ENCODE data around the gene PDE11A.

Gene PDE11A

DNA sequence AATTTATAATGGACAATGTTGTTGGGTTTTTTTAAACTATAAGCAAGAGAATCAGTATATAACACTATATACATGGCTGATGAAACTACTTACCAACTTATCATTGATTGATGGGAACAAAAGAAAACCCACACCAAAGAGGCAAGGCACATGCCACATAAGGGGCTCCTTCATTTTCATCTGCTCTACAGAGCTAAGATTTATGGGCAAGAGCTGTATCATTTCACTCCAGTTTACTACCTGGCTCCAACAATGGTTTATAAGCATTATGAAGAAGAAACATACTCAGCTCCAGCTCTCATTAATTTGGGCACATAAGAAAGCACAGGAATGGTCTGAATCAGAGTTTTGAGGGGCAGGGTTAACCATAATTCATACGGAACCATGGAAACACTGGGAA is 396.8 kb downstream of the PDE11A start:
- TF ChIP-seq POLR2AphosphoS5 (IDR thresholded peaks at IDR 0.05; ENCODE audit: low read depth, low read length), result no peak
- no peak for TF ChIP-seq POLR2A (IDR thresholded peaks at IDR 0.05; ENCODE audit: low read depth, low read length)
- TF ChIP-seq TAF1 (IDR thresholded peaks at IDR 0.05; ENCODE audit: borderline replicate concordance, low read depth, low read length), result no peak
- DNase-seq (ENCODE audit: insufficient read length), result no peak
- no peak for FAIRE-seq

DNA sequence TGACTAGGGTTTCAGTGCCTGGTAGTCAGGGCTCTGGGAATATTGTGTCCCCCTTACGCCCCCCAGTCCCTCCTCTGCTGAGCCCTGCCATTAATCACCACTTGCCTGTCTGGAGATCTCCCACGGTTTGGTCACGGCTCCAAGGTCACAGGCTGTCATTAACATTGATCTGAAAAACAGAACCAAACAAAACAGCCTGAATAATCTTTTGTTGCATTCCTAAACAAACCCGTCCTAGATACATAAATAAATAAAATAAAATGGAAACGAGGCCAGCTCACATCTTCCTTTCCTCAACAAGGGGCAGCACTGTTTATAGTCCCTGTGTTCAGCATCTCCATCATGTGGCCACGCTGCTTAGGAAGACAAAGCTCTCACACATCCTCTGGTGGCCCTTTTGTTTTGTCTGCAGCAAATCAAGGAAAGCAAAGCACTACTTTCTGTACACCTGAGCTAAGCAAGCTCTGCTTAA is 397.2 kb downstream of the PDE11A start:
- FAIRE-seq (no peak), DNase-seq (ENCODE audit: insufficient read length) (no peak)
- no peak for TF ChIP-seq POLR2AphosphoS5 (IDR thresholded peaks at IDR 0.05; ENCODE audit: low read depth, low read length)
- TF ChIP-seq TAF1 (IDR thresholded peaks at IDR 0.05; ENCODE audit: borderline replicate concordance, low read depth, low read length), result no peak

DNA sequence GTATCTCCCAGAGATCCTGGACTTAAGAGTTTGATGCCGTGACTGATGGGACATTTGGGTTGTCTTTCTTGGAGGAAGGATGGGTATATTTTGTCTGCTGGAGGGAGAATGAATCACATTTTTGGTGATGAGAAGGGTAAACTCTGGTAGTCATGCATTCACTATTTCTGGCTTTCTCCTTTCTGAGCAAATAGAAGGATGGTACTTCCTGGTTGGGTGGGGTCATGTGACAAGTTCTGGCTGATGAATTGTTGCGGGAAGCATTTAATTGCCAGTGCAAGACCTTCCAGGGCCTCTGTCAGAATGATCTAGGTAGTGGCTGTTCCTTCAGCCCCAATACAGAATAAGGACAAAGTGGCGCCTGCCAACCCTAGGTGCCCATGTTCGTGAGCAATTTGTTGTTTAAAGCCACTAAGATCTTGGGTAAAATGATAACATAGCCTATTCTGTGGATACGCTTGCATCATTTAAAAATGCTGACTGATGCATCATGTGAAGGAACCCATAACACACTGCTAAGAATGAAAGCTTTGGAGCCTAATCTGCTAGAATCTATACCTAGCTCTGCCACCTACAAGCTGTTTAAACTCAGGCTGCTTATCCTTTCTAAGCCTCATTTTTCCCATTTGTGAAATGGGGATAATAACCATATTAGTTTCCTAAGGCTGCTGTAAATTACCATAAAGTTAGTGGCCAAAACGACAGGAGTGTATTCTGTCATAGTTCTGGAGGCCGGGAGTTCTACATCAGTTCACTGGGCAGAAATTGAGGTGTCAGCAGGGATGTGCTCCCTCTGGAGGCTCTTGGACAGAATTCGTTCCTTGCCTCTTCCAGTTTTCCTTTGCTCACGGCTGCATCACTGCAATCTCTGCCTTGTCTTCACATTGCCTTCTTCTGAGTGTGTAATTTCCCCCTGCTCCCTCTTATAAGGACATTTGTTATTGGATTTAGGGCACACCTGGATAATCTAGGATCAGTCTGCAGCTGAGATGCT is 398.7 kb downstream of the PDE11A start:
- DNase-seq (ENCODE audit: insufficient read length) (no peak), FAIRE-seq (no peak)
- TF ChIP-seq POLR2AphosphoS5 (IDR thresholded peaks at IDR 0.05; ENCODE audit: low read depth, low read length) (no peak), TAF1 (IDR thresholded peaks at IDR 0.05; ENCODE audit: borderline replicate concordance, low read depth, low read length) (no peak)

DNA sequence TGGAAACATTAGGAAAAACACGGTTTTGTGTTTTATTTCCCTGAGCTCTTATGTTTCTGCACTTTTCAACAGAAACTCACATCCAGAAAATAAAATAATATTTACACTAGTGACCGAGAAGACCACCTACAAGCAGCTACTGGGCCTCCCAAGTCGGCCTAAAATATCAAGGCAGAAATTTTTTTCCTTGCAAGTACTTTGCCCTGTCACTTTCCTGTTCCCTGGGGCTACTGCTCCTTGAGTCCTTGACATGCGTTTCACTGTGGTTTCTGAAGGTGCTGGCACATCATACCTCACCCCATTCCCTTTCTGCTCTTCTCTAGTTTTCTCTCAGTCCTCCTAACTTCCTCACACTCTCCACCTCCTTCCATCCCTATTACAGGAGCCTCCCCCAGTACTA is 400.9 kb downstream of the PDE11A start:
- no peak for DNase-seq (ENCODE audit: insufficient read length)
- no peak for FAIRE-seq
- no peak for TF ChIP-seq POLR2AphosphoS5 (IDR thresholded peaks at IDR 0.05; ENCODE audit: low read depth, low read length)
- TF ChIP-seq TAF1 (IDR thresholded peaks at IDR 0.05; ENCODE audit: borderline replicate concordance, low read depth, low read length), result no peak

DNA sequence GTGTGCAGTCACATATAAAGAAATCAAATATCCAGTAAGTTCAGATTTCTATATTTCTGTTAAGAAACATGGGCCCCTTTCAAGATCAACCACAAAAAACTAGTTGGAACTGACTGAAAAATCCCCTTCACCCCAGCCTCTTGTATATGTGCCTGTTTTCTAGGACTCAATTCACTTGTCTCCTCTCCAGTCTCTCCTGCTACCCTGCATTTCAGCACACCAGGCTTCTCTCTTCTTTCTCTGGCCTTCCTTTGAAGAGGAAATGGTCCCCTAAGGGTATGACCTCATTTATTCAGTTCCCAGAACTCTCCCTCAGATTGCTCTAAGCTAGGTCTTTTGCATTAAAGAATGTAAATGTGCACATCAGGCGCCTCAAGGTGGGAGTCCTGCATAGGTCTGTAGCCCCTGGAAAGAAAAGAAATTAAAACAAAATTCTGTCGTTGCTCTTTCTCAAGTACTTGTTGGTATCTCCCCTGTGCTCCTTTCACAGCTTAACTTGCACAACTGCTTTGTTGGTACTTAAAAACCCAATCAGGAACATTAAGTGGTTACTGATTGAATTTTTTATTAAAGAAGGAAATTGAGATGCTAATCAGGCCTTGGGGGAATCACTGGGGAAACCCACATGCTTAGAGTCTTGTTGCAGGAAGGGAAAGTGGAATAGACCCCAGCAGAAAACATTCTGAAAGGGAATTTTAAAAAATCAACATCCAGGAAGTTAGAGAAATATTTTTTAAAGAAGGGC is 401.6 kb downstream of the PDE11A start:
- DNase-seq (ENCODE audit: insufficient read length) (no peak), FAIRE-seq (no peak)
- TF ChIP-seq POLR2A (IDR thresholded peaks at IDR 0.05; ENCODE audit: low read depth, low read length) (no peak), TAF1 (IDR thresholded peaks at IDR 0.05; ENCODE audit: borderline replicate concordance, low read depth, low read length) (no peak), POLR2AphosphoS5 (IDR thresholded peaks at IDR 0.05; ENCODE audit: low read depth, low read length) (no peak)

DNA sequence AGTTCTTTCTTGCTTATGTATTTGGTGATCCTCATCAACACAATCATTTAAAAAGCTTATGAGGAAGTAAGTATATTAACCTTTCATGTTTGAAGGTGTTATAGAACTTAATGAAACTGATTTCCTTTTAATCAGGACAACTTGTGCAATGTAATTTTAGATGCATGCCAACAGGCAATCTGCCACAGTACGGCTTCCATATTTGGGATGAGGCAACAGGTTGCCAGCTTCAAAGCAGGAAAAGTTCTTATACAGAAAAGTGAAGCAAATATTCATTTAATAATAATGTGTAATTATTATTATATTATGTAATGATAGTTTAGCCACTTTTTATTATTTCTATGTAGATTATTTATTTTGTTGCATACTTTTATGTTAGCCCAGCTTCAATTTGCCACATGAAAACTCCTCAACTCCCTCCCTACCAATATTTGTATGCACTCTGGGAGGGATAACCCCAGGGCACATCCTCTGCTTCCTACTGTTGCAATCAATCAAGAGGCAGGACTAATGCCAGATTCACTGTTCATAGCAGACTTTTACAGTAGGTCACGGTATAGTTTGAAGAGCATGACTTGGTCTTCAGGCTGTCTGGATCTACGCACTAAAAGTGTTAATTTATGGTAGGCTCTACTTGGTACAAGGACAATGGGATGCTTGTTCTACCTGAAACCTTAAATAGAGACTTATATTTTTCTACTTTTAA is 402.8 kb downstream of the PDE11A start:
- no peak for TF ChIP-seq POLR2AphosphoS5 (IDR thresholded peaks at IDR 0.05; ENCODE audit: low read depth, low read length)
- TF ChIP-seq POLR2A (IDR thresholded peaks at IDR 0.05; ENCODE audit: low read depth, low read length), result no peak
- no peak for TF ChIP-seq TAF1 (IDR thresholded peaks at IDR 0.05; ENCODE audit: borderline replicate concordance, low read depth, low read length)
- FAIRE-seq (no peak), DNase-seq (ENCODE audit: insufficient read length) (no peak)

DNA sequence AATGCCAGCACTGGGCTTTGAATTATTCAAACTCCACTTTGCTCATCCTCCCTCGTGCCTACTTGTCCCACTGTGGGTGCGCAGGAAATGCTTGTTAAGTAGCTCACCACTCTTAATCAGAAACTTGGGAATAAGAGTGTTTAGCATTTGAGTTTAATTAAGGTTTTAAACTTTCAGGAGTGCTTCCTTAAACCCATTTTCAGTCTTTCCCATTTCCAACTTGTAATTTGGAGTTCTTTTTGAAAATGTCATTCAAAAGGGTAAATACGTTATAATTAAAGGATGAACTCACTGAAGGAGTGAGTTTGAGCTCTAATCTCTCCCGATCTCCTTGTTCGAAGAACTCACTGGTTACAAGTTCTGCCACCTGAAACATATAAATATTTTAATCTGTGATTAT is 403.4 kb downstream of the PDE11A start:
- DNase-seq (ENCODE audit: insufficient read length) (no peak), FAIRE-seq (no peak)
- TF ChIP-seq TAF1 (IDR thresholded peaks at IDR 0.05; ENCODE audit: borderline replicate concordance, low read depth, low read length), result no peak
- no peak for TF ChIP-seq POLR2AphosphoS5 (IDR thresholded peaks at IDR 0.05; ENCODE audit: low read depth, low read length)
- TF ChIP-seq POLR2A (IDR thresholded peaks at IDR 0.05; ENCODE audit: low read depth, low read length), result no peak

DNA sequence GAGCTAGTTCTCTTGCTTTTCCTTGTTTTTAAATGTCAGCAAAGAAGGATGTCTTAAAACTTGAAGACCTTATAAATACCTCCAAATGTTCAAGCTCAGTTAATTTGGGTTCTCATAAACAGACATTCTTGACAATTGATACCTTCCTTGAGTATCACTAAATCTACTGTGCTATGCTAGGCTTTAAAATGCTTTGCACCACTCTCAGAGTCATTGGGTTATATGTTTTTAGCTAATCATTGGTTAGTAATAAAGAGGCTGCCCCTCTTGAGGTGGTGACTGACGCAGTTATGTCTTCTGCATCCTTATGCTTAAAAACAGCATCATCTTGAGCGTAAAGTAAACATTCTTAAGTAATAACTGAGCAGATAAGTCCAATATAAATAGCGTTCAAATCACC is 404.0 kb downstream of the PDE11A start:
- DNase-seq (ENCODE audit: insufficient read length) (no peak), FAIRE-seq (no peak)
- TF ChIP-seq POLR2A (IDR thresholded peaks at IDR 0.05; ENCODE audit: low read depth, low read length) (no peak), POLR2AphosphoS5 (IDR thresholded peaks at IDR 0.05; ENCODE audit: low read depth, low read length) (no peak), TAF1 (IDR thresholded peaks at IDR 0.05; ENCODE audit: borderline replicate concordance, low read depth, low read length) (no peak)

DNA sequence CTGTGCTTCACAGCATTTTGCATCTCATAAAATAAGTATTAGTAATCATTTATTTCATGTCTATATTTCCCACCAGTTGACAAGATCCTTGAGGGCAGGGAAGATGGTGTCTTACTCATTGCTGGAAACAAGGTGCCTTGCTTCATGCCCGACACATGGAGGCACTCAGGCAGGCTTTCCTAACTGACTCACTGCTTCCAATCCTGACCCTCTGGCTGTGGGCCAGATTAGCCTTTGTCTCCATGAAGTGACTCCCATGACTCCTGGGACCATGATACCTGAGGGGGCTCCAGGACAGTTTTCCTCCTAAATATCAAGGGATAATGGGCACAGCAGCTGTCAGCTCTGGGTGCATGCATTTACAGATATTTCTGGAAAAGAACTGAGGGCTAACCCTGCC is 405.0 kb downstream of the PDE11A start:
- TF ChIP-seq TAF1 (IDR thresholded peaks at IDR 0.05; ENCODE audit: borderline replicate concordance, low read depth, low read length) (no peak), POLR2AphosphoS5 (IDR thresholded peaks at IDR 0.05; ENCODE audit: low read depth, low read length) (no peak), POLR2A (IDR thresholded peaks at IDR 0.05; ENCODE audit: low read depth, low read length) (no peak)
- DNase-seq (ENCODE audit: insufficient read length) (no peak), FAIRE-seq (no peak)

DNA sequence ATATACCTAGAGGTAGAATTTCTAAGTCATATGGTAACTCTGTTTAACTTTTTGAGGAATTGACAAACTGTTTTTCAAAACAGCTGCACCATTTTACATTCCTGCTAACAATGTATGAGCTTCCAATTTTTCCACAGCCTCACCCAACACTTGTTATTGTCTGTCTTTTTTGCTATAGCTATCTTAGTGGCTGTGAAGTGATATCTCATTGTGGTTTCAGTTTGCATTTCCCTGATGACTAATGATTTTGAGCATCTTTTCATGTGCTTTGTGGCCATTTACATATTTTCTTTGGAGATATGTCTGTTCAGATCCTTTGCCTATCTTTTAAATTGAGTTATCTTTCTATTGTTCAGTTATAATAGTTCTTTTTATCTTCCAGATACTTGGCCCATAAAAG is 406.2 kb downstream of the PDE11A start:
- FAIRE-seq (no peak), DNase-seq (ENCODE audit: insufficient read length) (no peak)
- TF ChIP-seq POLR2A (IDR thresholded peaks at IDR 0.05; ENCODE audit: low read depth, low read length) (no peak), POLR2AphosphoS5 (IDR thresholded peaks at IDR 0.05; ENCODE audit: low read depth, low read length) (no peak), TAF1 (IDR thresholded peaks at IDR 0.05; ENCODE audit: borderline replicate concordance, low read depth, low read length) (no peak)

DNA sequence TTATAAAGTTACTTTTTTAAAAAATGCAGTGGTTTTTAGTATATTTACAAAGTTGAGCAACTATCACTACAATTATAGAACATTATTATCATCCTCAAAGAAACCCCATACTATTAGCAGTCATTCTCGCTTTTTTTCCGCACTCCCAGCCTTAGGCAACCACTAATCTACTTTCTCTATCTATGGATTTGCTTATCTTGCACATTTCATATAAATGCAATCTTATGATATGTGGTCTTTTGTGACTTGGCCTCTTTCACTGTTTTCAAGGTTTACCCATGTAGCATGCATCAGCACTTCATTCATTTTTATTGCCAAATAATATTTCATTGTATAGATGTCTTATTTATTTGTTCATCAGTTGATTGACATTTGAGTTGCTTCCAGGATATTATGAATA is 406.6 kb downstream of the PDE11A start:
- DNase-seq (ENCODE audit: insufficient read length) (no peak), FAIRE-seq (no peak)
- no peak for TF ChIP-seq TAF1 (IDR thresholded peaks at IDR 0.05; ENCODE audit: borderline replicate concordance, low read depth, low read length)
- no peak for TF ChIP-seq POLR2A (IDR thresholded peaks at IDR 0.05; ENCODE audit: low read depth, low read length)
- TF ChIP-seq POLR2AphosphoS5 (IDR thresholded peaks at IDR 0.05; ENCODE audit: low read depth, low read length), result no peak

Data from GM12892 (cell line).